Right ventricle myocardium inferior (tissue), 1 donor: ENCODE results near the gene MED12. TPM values are rescaled to one million over a fixed set of nuclear protein-coding genes. Genes with fewer than 3 reads are reported as not detected.

Source experiments
- ATAC-seq: fragments of 200-7000 bp; cut with Tn5 transposase; one replicate; pipeline ENCODE4 v1.9.1; 2020; ENCODE audit warnings: mild to moderate bottlenecking, moderate library complexity
- DNase-seq: peaks from one replicate; pipeline ENCODE4 v3.0.0; 2021; ENCODE audit errors: missing footprints
- intact Hi-C: fragments of 100-400 bp; cut with DNase I; formaldehyde crosslinking; loops from one replicate; pipeline ENCODE4 v1.11.0; 2022
- total RNA-seq: library from RNA; stranded (reverse); fragmentation: NEBNext Ultra II Directional; extraction: Animal tissue kit (Norgen Biotek cat#: 25700); gene quantifications from one replicate; pipeline ENCODE4 v1.2.1, GENCODE V29; 2021
- donor health status: DM: no; HTN: yes; CAD: no; lungs with severe emphysema.

MED12 gene
- total RNA-seq, 1 donor from 2014 or later, result 19.4 TPM

- ATAC-seq (no peak), DNase-seq (no peak)
- intact Hi-C loops, result no loop called here
These were observed 29.9 kb downstream of the MED12 start for GRCh38 chrX:71148278-71148663.

- intact Hi-C loops, result no loop called here
- ATAC-seq (no peak), DNase-seq (no peak)
These were observed 33.0 kb downstream of the MED12 start for GRCh38 chrX:71151366-71151765.

DNA sequence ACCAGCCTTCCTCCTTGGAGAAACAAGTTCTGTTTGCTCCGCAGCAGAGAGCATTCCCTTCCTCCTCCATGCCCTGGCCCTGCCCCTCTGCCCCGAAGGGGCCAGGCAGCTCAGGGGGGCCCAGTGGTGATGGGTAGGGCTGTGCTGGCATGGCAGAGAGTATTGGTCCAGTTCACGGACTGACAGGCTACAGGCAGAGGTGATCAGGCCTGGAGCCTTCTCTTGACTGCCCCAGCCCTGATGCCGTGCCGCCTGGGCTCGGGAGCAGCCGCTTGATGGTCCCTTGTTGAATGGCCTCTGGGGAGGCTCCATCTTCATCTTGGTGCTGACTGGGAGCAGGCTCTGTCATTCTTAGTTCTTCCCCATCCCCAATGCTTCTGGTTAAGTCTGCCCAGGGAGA is 35.8 kb downstream of the MED12 start:
- DNase-seq (no peak), ATAC-seq (no peak)
- intact Hi-C loops, result no loop called here

DNA sequence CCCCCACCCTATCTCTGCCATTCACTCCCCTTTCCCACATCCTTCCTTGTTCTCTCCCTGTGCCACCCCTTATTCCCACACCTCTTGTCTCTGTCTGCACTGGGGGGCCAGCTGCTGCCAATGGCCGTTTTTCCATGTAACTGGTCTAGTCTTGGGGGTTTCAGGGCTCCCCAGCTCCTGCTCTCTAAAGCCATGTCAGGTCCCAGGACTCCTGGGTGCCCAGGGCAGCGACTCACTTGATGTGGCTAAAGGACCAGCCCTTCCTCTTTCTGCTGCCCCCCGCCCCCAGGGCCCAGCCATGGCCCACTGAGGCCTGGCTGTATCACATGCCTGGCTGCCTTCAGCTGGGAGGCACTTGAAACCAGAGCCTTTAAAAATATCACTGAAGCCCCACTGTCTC is 36.2 kb downstream of the MED12 start:
- intact Hi-C loops, result no loop called here
- ATAC-seq (no peak), DNase-seq (no peak)

- ATAC-seq (no peak), DNase-seq (no peak)
- intact Hi-C loops, result no loop called here
These were observed 40.2 kb downstream of the MED12 start for GRCh38 chrX:71158603-71159002.

GRCh38 chrX:71159335-71159734 is 40.9 kb downstream of the MED12 start:
- DNase-seq, result no peak
- intact Hi-C loops, result no loop called here
- ATAC-seq, result no peak

DNA sequence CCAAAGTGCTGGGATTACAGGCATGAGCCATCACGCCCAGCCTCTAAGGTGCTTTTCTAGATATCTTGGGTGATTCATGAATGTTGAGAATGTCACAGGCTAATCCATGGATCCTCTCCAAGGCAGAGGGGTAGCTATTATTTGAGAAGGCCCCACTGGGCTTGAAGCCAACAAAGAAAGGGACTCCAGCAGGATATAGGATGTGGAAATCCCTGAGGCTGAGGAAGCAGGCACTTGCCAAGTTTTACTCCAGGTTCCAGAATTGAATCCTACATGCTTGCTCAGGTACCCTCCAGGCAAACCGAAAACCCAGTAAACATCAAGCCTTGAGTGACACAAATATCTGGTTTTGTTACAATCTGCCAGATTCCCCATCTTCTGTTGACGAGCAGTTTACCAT is 42.1 kb downstream of the MED12 start:
- no peak for ATAC-seq

DNA sequence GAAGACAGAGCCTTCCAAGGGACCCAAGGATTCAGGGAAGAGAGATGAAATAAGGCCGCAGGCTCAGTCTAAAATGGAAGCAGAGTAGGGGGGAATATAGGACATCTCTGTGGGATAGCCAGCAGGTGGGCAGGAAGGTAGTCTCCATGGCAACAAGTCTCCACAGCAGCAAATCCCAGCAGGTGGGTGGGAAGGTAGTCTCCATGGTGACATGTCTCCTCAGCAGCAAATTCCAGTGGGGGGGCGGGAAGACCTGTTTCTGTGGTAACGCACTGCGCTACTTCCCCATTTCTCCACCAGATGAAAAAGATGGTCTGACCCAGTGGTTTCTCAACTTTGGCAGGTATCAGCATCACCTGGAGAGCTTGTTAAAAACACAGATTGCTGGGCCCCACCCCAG is 44.6 kb downstream of the MED12 start:
- intact Hi-C loops, result no loop called here
- ATAC-seq, result no peak
- no peak for DNase-seq

More for the DNA sequence above, 42.1 kb downstream of the MED12 start:
- intact Hi-C loops, result no loop called here
- DNase-seq, result no peak

DNA sequence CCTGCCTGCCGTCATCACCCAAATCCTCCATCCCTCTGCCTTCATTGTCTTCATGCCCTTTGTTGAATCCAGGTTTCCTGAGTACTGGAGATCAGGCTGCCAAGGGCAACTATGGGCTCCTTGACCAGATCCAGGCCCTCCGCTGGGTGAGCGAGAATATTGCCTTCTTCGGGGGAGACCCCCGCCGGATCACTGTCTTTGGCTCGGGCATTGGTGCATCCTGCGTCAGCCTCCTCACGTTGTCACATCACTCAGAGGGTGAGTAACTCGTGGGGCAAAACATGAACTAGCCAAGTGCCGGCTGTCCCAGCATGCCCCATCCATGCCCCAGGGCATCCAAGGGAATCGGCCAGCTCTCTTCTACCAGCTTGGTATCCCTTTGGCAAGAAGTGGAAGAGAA is 45.7 kb downstream of the MED12 start:
- intact Hi-C loops, result no loop called here
- ATAC-seq (no peak), DNase-seq (no peak)

GRCh38 chrX:71166461-71166860 is 48.1 kb downstream of the MED12 start:
- DNase-seq (no peak), ATAC-seq (no peak)
- intact Hi-C loops, result no loop called here

GRCh38 chrX:71167031-71167781 is 48.8 kb downstream of the MED12 start:
- intact Hi-C loops, result no loop called here

DNA sequence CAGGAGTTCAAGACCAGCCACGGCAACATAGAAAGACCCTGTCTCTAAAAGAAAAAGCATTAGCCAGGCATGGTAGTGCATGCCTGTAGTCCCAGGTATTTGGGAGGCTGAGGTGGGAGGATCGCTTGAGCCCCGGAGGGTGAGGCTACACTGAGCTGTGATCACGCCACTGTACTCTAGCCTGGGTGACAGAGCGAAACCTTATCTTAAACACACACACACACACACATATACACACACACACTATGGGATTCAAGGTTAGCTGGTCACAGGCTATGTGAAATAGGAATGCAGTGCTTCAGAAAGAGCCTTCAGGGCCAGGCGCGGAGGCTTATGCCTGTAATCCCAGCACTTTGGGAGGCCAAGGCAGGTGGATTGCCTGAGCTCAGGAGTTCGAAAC is 49.7 kb downstream of the MED12 start:
- ATAC-seq, result no peak
- no peak for DNase-seq
- intact Hi-C loops, result no loop called here

More at GRCh38 chrX:71167031-71167781, 48.8 kb downstream of the MED12 start:
- ATAC-seq, result no peak
- DNase-seq, result no peak

DNA sequence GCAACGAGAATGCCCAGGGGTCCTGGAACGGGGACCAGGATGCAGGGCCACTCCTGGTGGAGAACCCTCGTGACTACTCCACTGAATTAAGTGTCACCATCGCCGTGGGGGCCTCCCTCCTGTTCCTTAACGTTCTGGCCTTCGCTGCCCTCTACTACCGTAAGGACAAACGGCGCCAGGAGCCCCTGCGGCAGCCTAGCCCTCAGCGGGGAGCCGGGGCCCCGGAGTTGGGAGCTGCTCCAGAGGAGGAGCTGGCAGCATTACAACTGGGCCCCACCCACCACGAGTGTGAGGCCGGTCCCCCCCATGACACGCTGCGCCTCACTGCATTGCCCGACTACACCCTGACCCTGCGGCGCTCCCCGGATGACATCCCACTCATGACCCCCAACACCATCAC is 51.2 kb downstream of the MED12 start:
- intact Hi-C loops, result no loop called here
- no peak for ATAC-seq

GRCh38 chrX:71170660-71171059 is 52.3 kb downstream of the MED12 start:
- DNase-seq (no peak), ATAC-seq (no peak)
- intact Hi-C loops, result no loop called here

More for the DNA sequence above, 51.2 kb downstream of the MED12 start:
- DNase-seq, result no peak

DNA sequence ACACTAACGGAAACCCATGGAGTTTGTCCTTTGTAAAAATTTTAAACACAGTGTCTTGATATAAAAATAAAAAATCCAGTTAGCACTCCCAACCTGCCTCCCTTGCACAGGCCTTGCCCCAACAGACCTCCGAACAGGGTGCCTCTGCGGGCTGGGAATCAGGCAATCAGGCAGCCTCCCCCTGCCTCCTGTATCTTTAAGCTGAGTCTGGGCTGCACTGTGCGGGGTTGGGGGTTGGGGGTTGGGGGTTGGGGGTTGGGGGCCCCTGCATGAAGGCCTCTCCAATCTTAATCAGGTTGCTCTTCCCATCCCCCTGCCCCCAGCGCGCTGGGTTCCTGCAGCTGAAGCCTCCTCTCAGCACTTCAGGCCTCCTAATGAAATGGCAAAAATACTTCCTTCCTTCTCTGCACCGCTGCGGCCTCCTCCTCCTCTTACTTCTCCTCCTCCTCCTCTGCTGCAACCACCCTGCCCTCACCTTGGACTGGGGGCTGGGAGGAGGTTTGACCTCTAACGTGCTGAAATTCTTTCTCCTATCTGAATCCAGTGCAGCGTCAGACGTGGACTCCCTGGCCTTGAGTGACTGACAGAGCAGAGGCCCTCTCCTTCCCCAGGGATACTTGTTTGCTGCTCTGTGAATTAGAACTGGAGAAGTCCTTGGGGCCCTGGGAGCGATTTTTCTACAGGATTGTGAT is 52.9 kb downstream of the MED12 start:
- ATAC-seq (no peak), DNase-seq (no peak)
- intact Hi-C loops, result no loop called here

GRCh38 chrX:71173440-71173839 is 55.0 kb downstream of the MED12 start:
- DNase-seq (no peak), ATAC-seq (no peak)
- intact Hi-C loops, result no loop called here

- intact Hi-C loops, result no loop called here
- ATAC-seq (no peak), DNase-seq (no peak)
These were observed 56.4 kb downstream of the MED12 start for GRCh38 chrX:71174795-71175194.

DNA sequence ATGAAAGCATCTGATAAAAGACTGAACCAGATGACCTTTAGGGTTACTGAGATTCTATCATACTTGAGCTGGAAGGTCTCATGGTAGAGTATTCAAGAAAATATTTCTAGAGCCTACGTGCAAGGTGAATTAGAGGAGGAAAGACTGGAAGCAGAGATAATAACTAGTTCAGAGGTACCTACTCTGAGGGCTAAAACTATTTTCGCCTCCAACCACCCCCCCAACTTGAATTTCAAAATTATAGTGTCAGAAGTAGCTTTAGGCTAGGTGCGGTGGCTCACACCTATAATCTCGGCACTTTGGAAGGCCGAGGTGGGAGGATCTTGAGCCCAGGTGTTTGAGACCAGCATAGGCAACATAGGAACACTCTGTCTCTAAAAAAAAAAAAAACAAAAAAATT is 57.1 kb downstream of the MED12 start:
- intact Hi-C loops, result no loop called here
- ATAC-seq (no peak), DNase-seq (no peak)

DNA sequence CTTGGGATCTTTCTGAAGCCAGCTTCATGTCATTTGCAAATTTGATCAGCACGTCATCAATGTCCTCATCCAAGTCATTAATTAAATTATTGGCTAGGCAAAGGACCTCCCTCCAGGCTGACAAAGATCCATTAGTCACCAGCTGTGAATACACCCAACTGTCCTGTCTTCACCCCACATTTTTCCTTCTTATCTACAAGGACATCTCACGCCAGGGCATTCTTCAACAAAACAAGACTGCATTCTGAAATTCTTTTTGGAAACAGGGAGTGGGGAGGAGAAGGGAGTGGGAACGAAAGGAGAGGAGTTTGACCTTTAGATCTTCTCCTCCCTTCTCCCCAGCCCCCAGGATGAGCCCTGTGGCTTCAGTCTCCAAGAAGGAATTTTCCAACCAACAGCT is 58.9 kb downstream of the MED12 start:
- DNase-seq (no peak), ATAC-seq (no peak)
- intact Hi-C loops, result no loop called here

- ATAC-seq (no peak), DNase-seq (no peak)
- intact Hi-C loops, result loop anchor here (2.0 kb wide), 3 partner anchors 82 to 208 kb away; no protein-coding TSS in a partner anchor
These were observed 60.5 kb downstream of the MED12 start for GRCh38 chrX:71178908-71179307.
